Measurements from ENCODE around the gene TFDP2. TPM values are rescaled to one million over a fixed set of nuclear protein-coding genes. Genes with fewer than 3 reads are reported as not detected.

TFDP2 gene
- total RNA-seq, 1 donor from 2014 or later: 173 TPM

- no peaks in the 10 kb centered on the region for H3F3A ChIP-seq (ENCODE audit: low read depth)
- no peaks in the 10 kb centered on the region for H3K27me3 Mint-ChIP-seq (ENCODE audit: insufficient read depth, low read depth)
- no peaks in the 10 kb centered on the region for H3K4me1 ChIP-seq
- H3K9me3 Mint-ChIP-seq: no peaks in the 10 kb centered on the region
- no peak overlapping the region for H3K9ac ChIP-seq
- TF ChIP-seq EZH2 (IDR thresholded peaks at IDR 0.05): no peak
- no peak for TF ChIP-seq CTCF (IDR thresholded peaks at IDR 0.05)
- TF ChIP-seq EZH2phosphoT487 (IDR thresholded peaks at IDR 0.05): no peak
- peaks cover 31% of the 10 kb centered on the region for H4K20me1 ChIP-seq (ENCODE audit: low read depth)
- H3K4me3 Mint-ChIP-seq: no peak overlapping the region
- no peak overlapping the region for H3K4me3 ChIP-seq
- H3K36me3 Mint-ChIP-seq: peaks cover 10% of the 10 kb centered on the region
- no peak for DNase-seq (ENCODE audit: low spot score)
- H3K79me2 ChIP-seq (ENCODE audit: low read depth): peaks cover 97% of the 10 kb centered on the region
- no peaks in the 10 kb centered on the region for H3K4me1 Mint-ChIP-seq
- H3K27me3 ChIP-seq: no peaks in the 10 kb centered on the region
- no peak overlapping the region for H2AFZ ChIP-seq (replicated peaks)
- no peak overlapping the region for H3K4me2 ChIP-seq
- H3K27ac Mint-ChIP-seq: no peak overlapping the region
- no peak overlapping the region for H3K27ac ChIP-seq
- H3K36me3 ChIP-seq: no peaks in the 10 kb centered on the region
- H3K9me3 ChIP-seq (ENCODE audit: low read depth): no peaks in the 10 kb centered on the region
Measured at GRCh38 chr3:142019794-142020320, 129.5 kb downstream of the TFDP2 start.

GRCh38 chr3:142013993-142014392, 135.4 kb downstream of the TFDP2 start:
- Histone ChIP-seq H3K79me2 (ENCODE audit: low read depth) (peaks cover 87% of the 10 kb centered on the region), H3F3A (ENCODE audit: low read depth) (no peaks in the 10 kb centered on the region), H3K4me1 (no peaks in the 10 kb centered on the region), H3K4me2 (no peak overlapping the region), H3K27me3 (no peaks in the 10 kb centered on the region), H3K27ac (no peak overlapping the region), H4K20me1 (ENCODE audit: low read depth) (peaks cover 5% of the 10 kb centered on the region), H3K4me3 (no peak overlapping the region), H3K36me3 (no peaks in the 10 kb centered on the region), H2AFZ (replicated peaks) (no peak overlapping the region), H3K9me3 (ENCODE audit: low read depth) (no peaks in the 10 kb centered on the region), H3K9ac (no peak overlapping the region)
- Mint-ChIP-seq H3K36me3 (peaks cover 7% of the 10 kb centered on the region), H3K9me3 (peaks cover 3% of the 10 kb centered on the region), H3K4me1 (no peaks in the 10 kb centered on the region), H3K27me3 (ENCODE audit: insufficient read depth, low read depth) (no peaks in the 10 kb centered on the region), H3K4me3 (no peak overlapping the region), H3K27ac (no peak overlapping the region)
- no peak for TF ChIP-seq EZH2phosphoT487 (IDR thresholded peaks at IDR 0.05)
- no peak for TF ChIP-seq CTCF (IDR thresholded peaks at IDR 0.05)
- no peak for TF ChIP-seq EZH2 (IDR thresholded peaks at IDR 0.05)
- no peak for DNase-seq (ENCODE audit: low spot score)

- Histone ChIP-seq H2AFZ (replicated peaks) (no peak overlapping the region), H3F3A (ENCODE audit: low read depth) (no peaks in the 10 kb centered on the region), H3K79me2 (ENCODE audit: low read depth) (peaks cover 89% of the 10 kb centered on the region), H4K20me1 (ENCODE audit: low read depth) (peaks cover 8% of the 10 kb centered on the region), H3K4me1 (no peaks in the 10 kb centered on the region), H3K9me3 (ENCODE audit: low read depth) (no peaks in the 10 kb centered on the region), H3K4me3 (no peak overlapping the region), H3K36me3 (no peaks in the 10 kb centered on the region), H3K4me2 (no peak overlapping the region), H3K27ac (no peak overlapping the region), H3K9ac (no peak overlapping the region), H3K27me3 (no peaks in the 10 kb centered on the region)
- Mint-ChIP-seq H3K4me3 (no peak overlapping the region), H3K27ac (no peak overlapping the region), H3K4me1 (no peaks in the 10 kb centered on the region), H3K36me3 (peaks cover 7% of the 10 kb centered on the region), H3K27me3 (ENCODE audit: insufficient read depth, low read depth) (no peaks in the 10 kb centered on the region), H3K9me3 (peaks cover 3% of the 10 kb centered on the region)
- DNase-seq (ENCODE audit: low spot score): no peak
- TF ChIP-seq EZH2 (IDR thresholded peaks at IDR 0.05) (no peak), CTCF (IDR thresholded peaks at IDR 0.05) (no peak), EZH2phosphoT487 (IDR thresholded peaks at IDR 0.05) (no peak)
Measured at GRCh38 chr3:142013326-142013980, 135.9 kb downstream of the TFDP2 start.
